Activated CD4-positive, alpha-beta T cell treated with anti-CD3 and anti-CD28 coated beads, Interleukin-2, Interleukin-6, amounts not matched to agents 100 ng/mL and 50 ng/mL, durations not matched to agents 16 hours and 8 hours (primary cell): ENCODE results near the gene ZC2HC1B.
A peak's percentile ranks its signal among the peaks of the same experiment; 100 is the strongest.
"Not testable (repeated sequence)": the region's sequence is repeated elsewhere in the genome, so short reads cannot be mapped to it uniquely, and the experiment has no call there.

ENCODE experiments used
- DNase-seq: peaks from one replicate; pipeline ENCODE4 v3.0.0-alpha.2; 2020

ZC2HC1B gene, protein sequence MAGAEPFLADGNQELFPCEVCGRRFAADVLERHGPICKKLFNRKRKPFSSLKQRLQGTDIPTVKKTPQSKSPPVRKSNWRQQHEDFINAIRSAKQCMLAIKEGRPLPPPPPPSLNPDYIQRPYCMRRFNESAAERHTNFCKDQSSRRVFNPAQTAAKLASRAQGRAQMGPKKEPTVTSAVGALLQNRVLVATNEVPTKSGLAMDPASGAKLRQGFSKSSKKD

GRCh38 chr6:143864234-143864633 is at the start of gene ZC2HC1B:
TSS of gene ZC2HC1B (plus strand) at chr6:143864474. CDS start at chr6:143864540, 66 bp downstream.
- DNase-seq: no peak

DNA sequence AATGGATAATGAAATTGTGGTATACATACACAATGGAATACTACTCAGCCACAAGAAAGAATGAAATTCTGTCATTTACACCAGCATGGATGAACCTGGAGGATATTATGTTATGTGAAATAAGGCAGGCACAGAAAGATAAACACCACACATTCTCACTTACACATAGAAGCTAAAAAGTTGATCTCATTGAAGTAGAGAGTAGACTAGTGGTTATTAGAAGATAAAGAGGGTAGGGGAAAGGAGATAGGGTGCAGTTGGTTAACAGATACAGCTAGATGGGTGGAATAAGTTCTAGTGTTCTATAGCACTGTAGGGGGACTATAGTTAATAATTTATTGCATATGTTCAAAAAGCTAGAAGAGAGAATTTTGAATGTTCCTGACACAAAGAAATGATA is 46.7 kb upstream of the ZC2HC1B start:
- DNase-seq: no peak

DNA sequence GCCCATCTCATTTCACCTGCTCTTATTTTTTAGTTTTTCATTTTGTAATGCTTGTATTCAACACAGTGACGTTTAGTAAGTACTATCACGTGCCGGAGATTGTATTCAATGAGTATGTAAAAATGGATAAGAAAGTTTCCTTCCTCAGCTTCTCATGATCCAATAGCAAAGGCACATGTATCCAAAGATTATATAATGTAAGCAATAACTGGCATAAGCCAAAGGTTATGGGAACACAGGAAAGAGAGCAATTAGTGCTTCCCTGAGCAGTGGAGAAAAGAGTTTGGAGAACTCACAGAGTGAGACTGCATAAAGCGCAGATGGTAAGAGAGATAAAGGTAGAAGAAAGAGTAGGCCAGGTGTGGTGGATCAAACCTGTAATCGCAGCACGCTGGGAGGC is 42.9 kb upstream of the ZC2HC1B start:
- DNase-seq: no peak

GRCh38 chr6:143822584-143823024 is 41.7 kb upstream of the ZC2HC1B start:
- no peak for DNase-seq

GRCh38 chr6:143823548-143823947 is 40.7 kb upstream of the ZC2HC1B start:
- no peak for DNase-seq

DNA sequence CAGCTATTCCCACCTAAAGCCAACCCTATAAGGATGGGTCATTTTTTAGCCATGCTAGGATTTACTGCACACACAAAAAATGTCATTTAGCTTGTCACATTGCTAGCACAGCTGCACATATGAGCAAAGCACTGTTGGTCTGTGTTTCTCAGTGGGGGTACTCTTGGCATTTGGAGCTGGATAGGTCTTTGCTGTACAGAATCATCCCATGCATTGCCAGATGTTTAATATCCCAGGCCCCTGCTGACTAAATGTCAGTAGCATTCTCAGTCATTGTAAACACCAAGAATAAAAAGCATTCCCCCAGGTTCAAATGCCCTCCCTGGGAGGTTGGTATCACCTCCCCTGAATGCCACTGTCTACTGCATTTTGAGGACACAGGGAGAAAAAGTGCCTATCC is 35.7 kb upstream of the ZC2HC1B start:
- no peak for DNase-seq

DNA sequence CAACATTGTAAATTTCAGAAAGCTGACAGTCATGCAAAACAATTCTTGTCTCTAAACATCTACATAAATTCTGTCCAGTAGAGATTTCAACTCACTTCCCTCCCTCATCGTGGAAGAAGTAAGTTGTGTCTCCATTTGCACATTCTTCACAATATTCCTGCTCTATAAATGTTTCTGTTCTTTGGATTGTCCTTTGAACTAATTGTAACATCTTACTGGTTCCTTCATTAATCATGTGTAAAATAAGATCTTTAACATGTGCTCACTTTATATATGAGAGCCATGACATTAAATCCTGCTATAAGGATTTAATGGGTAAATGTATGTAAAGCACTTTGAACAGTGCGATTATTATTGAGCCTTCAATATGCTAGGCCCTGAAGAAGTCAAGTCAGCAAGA is 28.1 kb upstream of the ZC2HC1B start:
- DNase-seq: no peak

DNA sequence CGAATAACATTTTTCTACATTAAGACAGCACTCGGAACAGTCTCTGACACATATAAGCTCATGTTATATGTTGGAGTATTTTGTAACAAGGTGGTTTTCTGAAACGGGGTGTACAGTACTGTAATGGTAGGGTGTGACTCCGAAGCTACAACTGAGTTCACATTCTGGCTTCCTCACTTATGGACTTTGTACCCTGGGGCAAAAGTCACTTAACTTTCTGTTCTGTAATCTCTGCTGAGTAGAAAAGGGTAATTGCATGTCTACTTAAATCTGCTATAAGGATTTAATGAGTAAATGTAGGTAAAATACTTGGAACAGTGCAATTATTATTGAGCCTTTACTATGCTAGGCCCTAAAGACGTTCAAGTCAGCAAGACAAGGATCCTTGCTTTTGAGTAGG is 25.9 kb upstream of the ZC2HC1B start:
- DNase-seq: no peak

DNA sequence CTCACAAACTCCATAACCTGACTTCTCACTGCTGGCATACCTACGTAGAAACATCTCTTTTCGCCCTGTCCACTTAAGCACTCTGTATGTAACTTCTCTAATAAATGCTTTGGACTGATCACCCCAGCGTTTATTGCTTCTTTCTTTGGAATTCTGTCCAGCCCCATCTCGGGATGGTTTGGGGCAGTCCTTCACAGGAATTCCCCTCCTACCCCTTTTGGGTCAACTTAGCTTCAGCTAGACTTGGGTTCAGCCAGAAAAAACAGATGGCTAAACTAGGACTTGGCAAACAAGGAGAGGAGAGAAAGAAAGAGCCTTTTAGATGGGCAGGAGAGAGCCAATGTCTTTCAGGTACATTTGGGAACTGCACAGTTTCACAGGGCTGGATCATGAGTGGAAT is 25.1 kb upstream of the ZC2HC1B start:
- no peak for DNase-seq

DNA sequence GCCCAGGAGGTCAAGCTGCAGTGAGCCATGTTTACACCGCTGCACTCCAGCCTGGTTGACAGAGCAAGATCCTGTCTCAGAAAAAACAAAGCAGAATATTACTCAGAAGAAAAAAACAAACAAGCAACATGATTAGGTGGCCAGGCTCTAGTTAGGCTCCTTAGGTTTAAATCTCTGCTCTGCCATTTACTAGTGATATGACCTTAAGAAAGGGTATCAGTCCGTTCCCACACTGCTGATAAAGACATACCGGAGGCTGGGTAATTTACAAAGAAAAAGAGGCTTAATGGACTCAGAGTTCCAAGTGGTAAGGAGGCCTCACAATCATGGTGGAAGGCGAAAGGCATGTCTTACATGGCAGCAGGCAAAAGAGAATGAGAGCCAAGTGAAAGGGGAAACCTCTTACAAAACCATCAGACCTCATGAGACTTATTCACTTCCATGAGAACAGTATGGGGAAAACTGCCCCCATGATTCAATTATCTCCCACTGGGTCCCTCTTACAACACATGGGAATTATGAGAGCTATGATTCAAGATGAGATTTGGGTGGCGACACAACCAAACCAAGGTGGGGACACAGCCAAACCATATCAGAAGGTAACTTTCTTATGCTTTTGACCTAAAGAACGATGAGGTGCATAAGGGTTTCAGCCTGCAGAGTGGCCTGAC is 23.5 kb upstream of the ZC2HC1B start:
- no peak for DNase-seq

GRCh38 chr6:143842461-143842901 is 21.8 kb upstream of the ZC2HC1B start:
- DNase-seq: no peak

- peak; percentile 96 for DNase-seq
Observed at GRCh38 chr6:143842902-143843676, 21.2 kb upstream of the ZC2HC1B start, which contains the start of gene LTV1. TSS of gene LTV1 (plus strand) at chr6:143843338. CDS start at chr6:143843478, 140 bp downstream.

- no peak for DNase-seq
Observed at GRCh38 chr6:143843677-143843999, 20.6 kb upstream of the ZC2HC1B start.

DNA sequence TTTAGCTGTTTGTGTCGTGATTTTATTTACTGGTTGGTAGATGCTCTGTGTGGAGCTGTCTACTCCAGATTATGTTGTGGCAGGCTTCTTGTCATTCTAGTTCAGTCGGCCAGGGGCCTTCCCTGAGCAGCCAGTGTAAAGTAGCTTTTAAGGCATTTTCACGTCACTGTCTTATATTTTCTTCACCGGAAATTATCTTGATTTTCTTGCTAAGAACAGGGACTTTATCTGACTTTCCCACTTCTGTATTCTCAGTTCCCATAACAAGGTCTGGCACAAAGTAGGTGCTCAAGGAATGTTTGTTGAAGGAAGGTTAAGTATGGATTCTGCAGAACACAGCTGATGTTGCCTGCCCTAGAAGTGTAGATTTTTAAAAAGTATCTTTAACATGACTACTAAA is 20.3 kb upstream of the ZC2HC1B start:
- no peak for DNase-seq

- no peak for DNase-seq
Observed at GRCh38 chr6:143845033-143845432, 19.2 kb upstream of the ZC2HC1B start.

DNA sequence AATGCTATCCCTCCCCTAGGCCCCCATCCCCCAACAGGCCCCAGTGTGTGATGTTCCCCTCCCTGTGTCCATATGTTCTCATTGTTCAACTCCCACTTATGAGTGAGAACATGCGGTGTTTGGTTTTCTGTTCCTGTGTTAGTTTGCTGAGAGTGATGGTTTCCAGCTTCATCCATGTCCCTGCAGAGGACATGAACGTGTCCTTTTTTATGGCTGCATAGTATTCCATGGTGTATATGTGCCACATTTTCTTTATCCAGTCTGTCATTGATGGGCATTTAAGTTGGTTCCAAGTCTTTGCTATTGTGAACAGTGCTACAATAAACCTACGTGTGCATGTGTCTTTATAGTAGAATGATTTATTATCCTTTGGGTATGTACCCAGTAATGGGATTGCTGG is 12.6 kb upstream of the ZC2HC1B start:
- DNase-seq: not testable (repeated sequence)

- not testable (repeated sequence) for DNase-seq
Observed at GRCh38 chr6:143855057-143855456, 9.2 kb upstream of the ZC2HC1B start.

- DNase-seq: not testable (repeated sequence)
Observed at GRCh38 chr6:143856762-143857161, 7.5 kb upstream of the ZC2HC1B start.

DNA sequence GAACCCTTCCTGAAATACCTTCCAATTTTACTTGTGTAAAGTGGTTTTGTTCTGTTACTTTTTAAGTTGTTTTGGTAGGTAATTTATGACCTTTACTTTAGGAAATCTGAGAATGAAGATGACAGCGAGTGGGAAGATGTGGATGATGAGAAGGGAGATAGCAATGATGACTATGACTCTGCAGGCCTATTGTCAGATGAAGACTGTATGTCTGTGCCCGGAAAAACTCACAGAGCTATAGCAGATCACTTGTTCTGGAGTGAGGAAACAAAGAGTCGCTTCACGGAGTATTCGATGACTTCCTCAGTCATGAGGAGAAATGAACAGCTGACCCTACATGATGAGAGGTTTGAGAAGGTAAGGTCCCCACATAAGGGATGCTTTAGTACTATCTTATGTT is 6.6 kb upstream of the ZC2HC1B start:
- no peak for DNase-seq

DNA sequence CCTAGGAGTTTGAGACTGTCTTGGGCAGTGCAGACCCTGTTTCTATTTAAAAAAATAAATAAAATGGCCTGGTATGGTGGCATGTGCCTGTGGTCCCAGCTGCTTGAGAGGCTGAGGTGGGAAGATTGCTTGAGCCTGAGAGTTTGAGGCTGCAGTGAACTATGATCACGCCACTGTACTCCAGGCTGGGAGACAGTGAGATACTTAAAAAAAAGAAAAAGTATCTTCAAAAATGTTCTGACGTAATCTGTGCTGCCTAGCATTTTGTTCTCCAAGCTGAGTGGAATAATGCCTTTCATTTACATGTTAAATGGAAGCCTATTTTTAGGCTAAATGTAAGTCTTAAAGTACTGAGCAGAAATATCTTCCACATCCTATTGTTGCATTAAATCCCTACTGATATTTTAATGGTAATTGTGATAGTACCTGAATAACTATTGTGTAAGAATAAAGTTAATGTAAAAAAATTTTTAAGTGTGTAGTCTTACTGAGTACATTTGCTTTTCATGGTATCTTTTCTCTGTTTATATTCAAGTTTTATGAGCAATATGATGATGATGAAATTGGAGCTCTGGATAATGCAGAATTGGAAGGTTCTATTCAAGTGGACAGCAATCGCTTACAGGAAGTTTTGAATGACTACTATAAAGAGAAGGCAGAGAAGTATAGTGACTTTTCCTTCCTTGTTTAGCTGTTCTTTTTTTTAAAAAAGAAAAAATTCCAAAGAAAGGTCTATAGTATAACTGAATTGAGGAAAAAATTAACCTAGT is 4.2 kb upstream of the ZC2HC1B start:
- DNase-seq: no peak

DNA sequence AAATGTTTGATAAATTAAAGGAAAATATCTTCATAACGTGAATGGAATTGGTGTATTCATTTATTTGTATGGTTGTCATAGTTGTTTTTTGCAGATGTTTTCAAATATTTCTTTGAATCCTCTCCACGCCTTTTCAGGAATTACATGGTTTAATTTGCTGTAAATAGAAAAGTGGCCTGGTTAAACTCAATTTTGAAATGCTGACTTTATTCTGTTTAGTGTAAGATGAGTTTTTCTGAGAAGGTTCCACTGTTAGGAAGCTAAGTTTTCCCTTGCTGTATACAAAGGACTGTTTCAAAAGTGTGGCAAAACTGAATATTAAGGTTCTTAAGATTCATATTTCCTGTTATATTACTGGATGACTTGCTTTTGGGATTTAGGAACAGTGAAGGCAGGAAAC is 503 bp upstream of the ZC2HC1B start:
- DNase-seq: no peak

DNA sequence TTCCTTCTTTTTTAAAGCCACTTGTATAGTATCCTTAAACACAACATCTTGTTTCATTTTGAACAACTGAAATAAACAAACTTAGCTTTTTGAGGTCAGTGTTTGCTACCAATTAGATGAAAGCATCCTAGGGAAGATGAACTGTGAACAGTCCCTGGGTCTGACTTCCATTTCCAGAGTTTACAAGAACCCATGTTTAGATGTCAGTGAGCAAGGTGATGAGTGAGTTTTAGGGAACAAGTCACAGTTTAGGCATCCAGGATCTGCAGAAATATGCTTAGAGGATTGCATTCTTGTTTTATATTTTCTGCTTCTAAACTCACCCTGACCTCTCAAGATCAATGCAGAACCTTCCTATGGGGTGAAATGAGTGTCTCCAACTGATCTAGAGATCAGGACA is 3.0 kb downstream of the ZC2HC1B start:
- DNase-seq: no peak

- not testable (repeated sequence) for DNase-seq
Observed at GRCh38 chr6:143868808-143869207, 4.5 kb downstream of the ZC2HC1B start.
